Activated CD8-positive, alpha-beta T cell treated with anti-CD3 and anti-CD28 coated beads for 36 hours (primary cell): ENCODE data around the gene MYO15B. TPM values are rescaled to one million over a fixed set of nuclear protein-coding genes. Genes with fewer than 3 reads are reported as not detected.

Experiments
- ATAC-seq: fragments of 200-7000 bp; cut with Tn5 transposase; one replicate; pipeline ENCODE4 v1.10.0; 2021; ENCODE audit warnings: mild to moderate bottlenecking, moderate library complexity
- CTCF ChIA-PET: fragments of 350-600 bp; sonication (Branson Sonifier 250); formaldehyde crosslinking; loops from one replicate; lab custom pipeline; 2021; ENCODE audit warnings: antibody characterized with exemption; lab: Charles Lee
- POLR2A ChIA-PET: fragments of 350-600 bp; sonication (Branson Sonifier 250); formaldehyde crosslinking; loops from one replicate; lab custom pipeline; 2021; ENCODE audit warnings: antibody characterized with exemption; lab: Charles Lee
- DNase-seq: peaks from one replicate; pipeline ENCODE4 v3.0.0-alpha.2; 2020
- H3K27ac Mint-ChIP-seq: one replicate; pipeline ENCODE4 v1.8.0; 2021; ENCODE audit warnings: mild to moderate bottlenecking, mixed read lengths
- H3K27me3 Mint-ChIP-seq: one replicate; pipeline ENCODE4 v1.8.0; 2021; ENCODE audit warnings: mixed read lengths
- H3K36me3 Mint-ChIP-seq: one replicate; pipeline ENCODE4 v1.8.0; 2021; ENCODE audit warnings: low read depth, mixed read lengths
- H3K4me1 Mint-ChIP-seq: one replicate; pipeline ENCODE4 v1.8.0; 2021; ENCODE audit warnings: low read depth, mixed read lengths
- H3K4me3 Mint-ChIP-seq: one replicate; pipeline ENCODE4 v1.8.0; 2021; ENCODE audit warnings: mild to moderate bottlenecking, moderate library complexity, mixed read lengths
- H3K9me3 Mint-ChIP-seq: one replicate; pipeline ENCODE4 v1.8.0; 2021; ENCODE audit warnings: mixed read lengths
- intact Hi-C: fragments of 100-400 bp; cut with micrococcal nuclease; formaldehyde crosslinking; loops from one replicate; pipeline ENCODE4 v1.10.0; 2022
- total RNA-seq, 2 experiments: library from RNA; stranded (reverse); gene quantifications; one replicate each; pipeline ENCODE4 v1.2.3, GENCODE V29; 2021
- TF ChIP-seq, protein P1 (sequence below): fragments of 200-600 bp; IDR thresholded peaks from one replicate; pipeline ENCODE4 v1.8.0; 2022; ENCODE audit warnings: antibody characterized with exemption, mild to moderate bottlenecking

MYO15B gene
- total RNA-seq, 2 experiments from 2014 or later = 24.9 to 28.7 TPM

DNA sequence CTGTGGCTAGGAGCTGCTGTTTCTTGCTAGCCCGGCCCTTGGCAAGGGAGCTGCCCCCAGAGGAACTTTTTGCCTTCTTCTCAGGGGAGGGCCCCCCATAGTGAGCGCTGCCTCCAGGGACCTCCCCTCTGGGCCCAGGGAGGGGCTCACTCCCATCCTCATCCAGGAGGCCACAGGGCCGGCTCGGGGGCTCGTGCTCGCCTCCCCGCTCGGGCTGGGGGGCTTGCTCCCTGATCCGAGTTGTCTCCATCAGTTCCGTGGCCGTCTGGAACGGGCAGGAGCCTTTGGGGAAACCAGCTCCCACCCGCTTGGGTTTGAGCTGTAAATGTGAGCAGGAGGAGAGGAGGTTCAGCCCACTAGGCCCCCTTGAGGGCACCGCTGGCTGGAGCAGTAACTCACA lies 41.6 kb downstream of the MYO15B start:
- no peak for DNase-seq
- no peaks in the 10 kb centered on the region for H3K27me3 Mint-ChIP-seq
- no peak overlapping the region for H3K4me3 Mint-ChIP-seq
- ChIA-PET CTCF (interaction anchor here (0.9 to 12.2 kb wide), 5 partner anchors 10 to 197 kb away, joined by 3 to 280 read pairs (median 3); a partner anchor contains a TSS), POLR2A (interaction anchor here (0.6 to 1.1 kb wide), 3 partner anchors 16 to 123 kb away, joined by 3 to 5 read pairs (median 3); no protein-coding TSS in a partner anchor)
- no peak for ATAC-seq
- TF ChIP-seq, protein P1, sequence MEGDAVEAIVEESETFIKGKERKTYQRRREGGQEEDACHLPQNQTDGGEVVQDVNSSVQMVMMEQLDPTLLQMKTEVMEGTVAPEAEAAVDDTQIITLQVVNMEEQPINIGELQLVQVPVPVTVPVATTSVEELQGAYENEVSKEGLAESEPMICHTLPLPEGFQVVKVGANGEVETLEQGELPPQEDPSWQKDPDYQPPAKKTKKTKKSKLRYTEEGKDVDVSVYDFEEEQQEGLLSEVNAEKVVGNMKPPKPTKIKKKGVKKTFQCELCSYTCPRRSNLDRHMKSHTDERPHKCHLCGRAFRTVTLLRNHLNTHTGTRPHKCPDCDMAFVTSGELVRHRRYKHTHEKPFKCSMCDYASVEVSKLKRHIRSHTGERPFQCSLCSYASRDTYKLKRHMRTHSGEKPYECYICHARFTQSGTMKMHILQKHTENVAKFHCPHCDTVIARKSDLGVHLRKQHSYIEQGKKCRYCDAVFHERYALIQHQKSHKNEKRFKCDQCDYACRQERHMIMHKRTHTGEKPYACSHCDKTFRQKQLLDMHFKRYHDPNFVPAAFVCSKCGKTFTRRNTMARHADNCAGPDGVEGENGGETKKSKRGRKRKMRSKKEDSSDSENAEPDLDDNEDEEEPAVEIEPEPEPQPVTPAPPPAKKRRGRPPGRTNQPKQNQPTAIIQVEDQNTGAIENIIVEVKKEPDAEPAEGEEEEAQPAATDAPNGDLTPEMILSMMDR = no peak
- no peaks in the 10 kb centered on the region for H3K36me3 Mint-ChIP-seq
- no peak overlapping the region for H3K27ac Mint-ChIP-seq
- H3K9me3 Mint-ChIP-seq = no peaks in the 10 kb centered on the region
- intact Hi-C loops = no loop called here
- peaks cover 4% of the 10 kb centered on the region for H3K4me1 Mint-ChIP-seq

DNA sequence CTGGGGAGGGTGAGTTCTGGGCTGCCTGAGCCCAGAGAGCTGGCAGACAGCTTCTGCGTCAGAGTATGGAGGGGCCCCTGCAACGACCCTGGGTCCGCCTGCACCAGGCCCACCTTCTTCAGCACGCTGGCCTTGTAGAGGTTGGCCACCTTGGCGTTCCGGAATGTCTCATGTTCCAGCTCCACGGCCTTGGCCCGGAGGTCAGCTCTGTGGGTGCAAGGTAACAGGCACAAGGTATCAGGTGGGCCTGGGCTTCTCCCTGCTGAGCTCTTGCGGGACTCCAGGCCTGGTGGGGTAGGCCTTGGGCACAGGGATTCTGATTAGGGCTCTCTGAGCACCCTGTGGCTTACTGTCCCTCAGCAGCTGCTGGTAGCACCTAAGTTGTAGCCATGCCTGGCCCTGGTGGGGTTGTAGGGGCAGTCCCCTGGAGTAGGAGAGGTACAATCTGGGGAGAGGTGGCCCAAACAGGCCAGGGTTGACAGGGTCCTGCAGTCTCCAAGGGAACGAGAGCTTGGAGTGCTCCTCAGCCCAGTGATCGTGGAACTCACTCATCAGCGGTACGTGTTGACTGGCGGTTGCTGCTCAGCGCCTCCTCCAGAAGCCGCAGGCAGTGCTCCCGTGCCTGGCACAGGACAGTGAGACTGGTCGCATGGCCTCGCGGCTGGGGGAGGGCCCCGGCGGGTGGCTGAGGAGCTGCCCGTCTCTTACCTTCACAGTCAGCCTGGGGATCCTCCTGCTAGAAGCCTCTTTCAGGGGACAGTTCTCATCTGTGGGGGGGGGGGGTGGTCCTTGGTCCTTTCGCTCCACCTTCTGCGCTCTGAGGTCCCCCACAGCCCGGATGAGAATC lies 42.7 kb downstream of the MYO15B start:
- Mint-ChIP-seq H3K4me1 (peaks cover 4% of the 10 kb centered on the region), H3K4me3 (no peak overlapping the region)

DNA sequence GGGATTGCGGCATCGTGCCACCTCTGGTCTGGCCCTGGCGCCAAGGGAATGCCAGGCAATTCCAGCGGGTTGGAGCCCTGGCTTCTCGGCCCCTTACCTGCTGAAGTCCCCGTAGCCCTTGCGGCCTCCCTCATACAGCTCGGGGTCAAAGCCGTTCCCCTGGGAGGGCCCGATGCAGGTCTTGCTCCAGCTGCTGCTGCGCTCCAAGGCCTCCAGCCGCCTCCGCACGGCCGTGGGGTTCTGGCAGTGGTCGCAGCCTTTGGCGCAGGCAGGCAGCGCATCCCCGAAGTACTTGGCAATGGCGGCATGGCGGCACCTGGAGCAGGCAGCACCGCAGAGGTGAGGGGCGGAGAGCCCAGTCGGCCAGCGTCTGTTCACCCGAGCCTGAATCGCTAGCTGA lies 43.8 kb downstream of the MYO15B start:
- TF ChIP-seq, protein P1 = no peak
- ATAC-seq (no peak), DNase-seq (no peak)
- ChIA-PET POLR2A (no interaction called here), CTCF (interaction anchor here (1.8 to 12.2 kb wide), 5 partner anchors 15 to 129 kb away, joined by 10 to 280 read pairs (median 31); a partner anchor contains a TSS)
- Mint-ChIP-seq H3K4me1 (peaks cover 4% of the 10 kb centered on the region), H3K27me3 (no peaks in the 10 kb centered on the region), H3K4me3 (no peak overlapping the region), H3K36me3 (no peaks in the 10 kb centered on the region), H3K27ac (no peak overlapping the region), H3K9me3 (no peaks in the 10 kb centered on the region)
- intact Hi-C loops = loop anchor here (5.0 kb wide), 1 partner anchor 116 kb away; no protein-coding TSS in a partner anchor

More for the DNA sequence above, 42.7 kb downstream of the MYO15B start:
- H3K27ac Mint-ChIP-seq = no peak overlapping the region
- H3K27me3 Mint-ChIP-seq = no peaks in the 10 kb centered on the region
- CTCF ChIA-PET = interaction anchor here (1.0 to 12.2 kb wide), 5 partner anchors 11 to 123 kb away, joined by 3 to 280 read pairs (median 4); a partner anchor contains a TSS
- intact Hi-C loops = loop anchor here (5.0 kb wide), 1 partner anchor 117 kb away; no protein-coding TSS in a partner anchor
- POLR2A ChIA-PET = interaction anchor here (0.9 kb wide), 1 partner anchor 122 kb away, joined by 3 read pairs; no protein-coding TSS in a partner anchor
- no peaks in the 10 kb centered on the region for H3K9me3 Mint-ChIP-seq
- DNase-seq = no peak
- ATAC-seq = no peak
- H3K36me3 Mint-ChIP-seq = no peaks in the 10 kb centered on the region
- TF ChIP-seq, protein P1 = no peak

DNA sequence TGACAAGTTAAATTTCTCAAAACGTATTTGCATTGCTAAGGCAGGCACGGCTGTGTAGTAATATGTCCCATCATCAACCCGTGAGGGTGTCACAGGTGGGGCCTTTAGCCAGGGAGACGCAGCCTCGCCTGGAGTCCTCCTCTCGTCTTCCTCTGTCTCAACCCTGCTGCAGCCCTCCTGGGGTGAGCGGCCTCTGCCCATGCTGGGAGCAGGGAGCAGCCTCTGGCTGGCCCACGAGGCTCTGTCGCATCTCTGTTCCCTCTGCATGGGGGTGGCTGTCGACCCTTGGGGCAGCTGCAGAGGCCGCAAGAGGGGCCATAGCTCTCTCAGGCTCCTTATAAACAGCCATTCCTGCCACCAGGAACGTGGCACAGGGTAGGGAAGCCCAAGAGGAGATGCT lies 44.8 kb downstream of the MYO15B start:
- H3K9me3 Mint-ChIP-seq = no peaks in the 10 kb centered on the region
- ATAC-seq (no peak), DNase-seq (no peak)
- TF ChIP-seq, protein P1 = no peak
- no peaks in the 10 kb centered on the region for H3K27me3 Mint-ChIP-seq
- H3K27ac Mint-ChIP-seq = no peak overlapping the region
- intact Hi-C loops = loop anchor here (5.0 kb wide), 1 partner anchor 115 kb away; no protein-coding TSS in a partner anchor
- peaks cover 4% of the 10 kb centered on the region for H3K4me1 Mint-ChIP-seq
- ChIA-PET POLR2A (interaction anchor here (0.7 to 1.5 kb wide), 5 partner anchors 10 to 144 kb away, joined by 3 to 7 read pairs (median 4); partner anchors contain the start of genes RECQL5 and SAP30BP), CTCF (interaction anchor here (0.6 to 12.2 kb wide), 56 partner anchors 9 to 399 kb away, joined by 3 to 280 read pairs (median 6); partner anchors contain the start of genes GALK1, ITGB4, RECQL5 and SAP30BP)
- H3K36me3 Mint-ChIP-seq = no peaks in the 10 kb centered on the region
- no peak overlapping the region for H3K4me3 Mint-ChIP-seq
